HFFc6 (cell line): ENCODE measurements around the gene BRME1. TPM values are rescaled to one million over a fixed set of nuclear protein-coding genes. Genes with fewer than 3 reads are reported as not detected.

Source experiments
- DNase-seq: peaks from one replicate; pipeline ENCODE4 v3.0.0-alpha.2; 2018
- H3K27ac Mint-ChIP-seq: 2 replicates; pipeline ENCODE4 v1.8.0; 2020; ENCODE audit warnings: mild to moderate bottlenecking, mixed read lengths
- H3K27me3 Mint-ChIP-seq: 2 replicates; pipeline ENCODE4 v1.8.0; 2021; ENCODE audit warnings: mild to moderate bottlenecking, moderate library complexity, mixed read lengths; ENCODE audit not compliant: insufficient read depth
- H3K36me3 Mint-ChIP-seq: 2 replicates; pipeline ENCODE4 v1.8.0; 2021; ENCODE audit warnings: low read depth, mixed read lengths
- H3K4me1 Mint-ChIP-seq: 2 replicates; pipeline ENCODE4 v1.8.0; 2020; ENCODE audit warnings: low read depth, mixed read lengths
- H3K4me3 Mint-ChIP-seq: 2 replicates; pipeline ENCODE4 v1.8.0; 2020; ENCODE audit warnings: mild to moderate bottlenecking, moderate library complexity, mixed read lengths
- H3K9me3 Mint-ChIP-seq: 2 replicates; pipeline ENCODE4 v1.8.0; 2020; ENCODE audit warnings: mild to moderate bottlenecking, mixed read lengths
- CTCF ChIP-seq: fragments of 200-600 bp; sonication (generic); IDR thresholded peaks from 2 replicates; pipeline ENCODE4 v1.5.0; 2021; ENCODE audit warnings: antibody characterized with exemption, mild to moderate bottlenecking
- total RNA-seq, 6 experiments: library from RNA; stranded (reverse); fragmentation: NEBNext Ultra II Directional; extraction: Animal tissue kit (Norgen Biotek cat#: 25700); gene quantifications; 2 replicates in 1 of 6; 3 replicates in 5 of 6; pipeline ENCODE4 v1.2.3, GENCODE V29; 2021

Gene BRME1
- total RNA-seq, 6 experiments from 2014 or later, result 0.37 to 0.67 (median 0.55) TPM

GRCh38 chr19:13906910-13907309 lies 993 bp upstream of the BRME1 start:
- H3K4me3 Mint-ChIP-seq, result peak overlapping the region; percentile 86
- no peak overlapping the region; the same call in 1 of the 2 replicates for H3K27ac Mint-ChIP-seq
- peaks cover 2% of the 10 kb centered on the region; the same call in 1 of the 2 replicates for H3K36me3 Mint-ChIP-seq
- H3K27me3 Mint-ChIP-seq, result no peaks in the 10 kb centered on the region
- H3K4me1 Mint-ChIP-seq, result peaks cover 13% of the 10 kb centered on the region; the same call in 1 of the 2 replicates
- no peak for DNase-seq
- H3K9me3 Mint-ChIP-seq, result no peaks in the 10 kb centered on the region
- no peak for TF ChIP-seq CTCF

- H3K9me3 Mint-ChIP-seq, result no peaks in the 10 kb centered on the region
- H3K27ac Mint-ChIP-seq, result no peak overlapping the region
- no peak for TF ChIP-seq CTCF
- no peaks in the 10 kb centered on the region for H3K27me3 Mint-ChIP-seq
- DNase-seq, result no peak
- H3K4me3 Mint-ChIP-seq, result peak overlapping the region; percentile 86
- H3K36me3 Mint-ChIP-seq, result no peaks in the 10 kb centered on the region; the same call in 1 of the 2 replicates
- H3K4me1 Mint-ChIP-seq, result peaks cover 13% of the 10 kb centered on the region; the same call in 1 of the 2 replicates
Observed at GRCh38 chr19:13906521-13906904, 596 bp upstream of the BRME1 start.

- Mint-ChIP-seq H3K36me3 (no peaks in the 10 kb centered on the region), H3K27ac (no peak overlapping the region), H3K27me3 (no peaks in the 10 kb centered on the region), H3K4me1 (peaks cover 24% of the 10 kb centered on the region), H3K4me3 (no peak overlapping the region), H3K9me3 (no peaks in the 10 kb centered on the region)
- DNase-seq, result no peak
- peak; percentile 62; the same call in 1 of the 2 replicates for TF ChIP-seq CTCF
Observed at GRCh38 chr19:13902993-13903555, 2.8 kb downstream of the BRME1 start.

- no peak for TF ChIP-seq CTCF
- peaks cover 11% of the 10 kb centered on the region for H3K4me1 Mint-ChIP-seq
- H3K27me3 Mint-ChIP-seq, result no peaks in the 10 kb centered on the region; the same call in 1 of the 2 replicates
- no peak overlapping the region for H3K4me3 Mint-ChIP-seq
- no peak overlapping the region for H3K27ac Mint-ChIP-seq
- peak; percentile 31 for DNase-seq
- no peaks in the 10 kb centered on the region for H3K9me3 Mint-ChIP-seq
- no peaks in the 10 kb centered on the region for H3K36me3 Mint-ChIP-seq
Observed at GRCh38 chr19:13899912-13900584, 5.9 kb downstream of the BRME1 start.

- Mint-ChIP-seq H3K4me1 (peaks cover 11% of the 10 kb centered on the region), H3K36me3 (no peaks in the 10 kb centered on the region), H3K4me3 (no peak overlapping the region), H3K27me3 (no peaks in the 10 kb centered on the region; the same call in 1 of the 2 replicates), H3K27ac (no peak overlapping the region), H3K9me3 (no peaks in the 10 kb centered on the region)
- DNase-seq, result no peak
- TF ChIP-seq CTCF, result no peak
Observed at GRCh38 chr19:13899393-13899792, 6.5 kb downstream of the BRME1 start.
